ENCODE data around the gene SKAP1.

The SKAP1 gene

GRCh38 chr17:48104440-48104839 lies 325.6 kb downstream of the SKAP1 start:
- DNase-seq (ENCODE audit: low read depth) = no peak

- DNase-seq (ENCODE audit: low read depth) = peak; percentile 39
These were observed 327.0 kb downstream of the SKAP1 start for GRCh38 chr17:48102798-48103715.

GRCh38 chr17:48102043-48102750 lies 327.8 kb downstream of the SKAP1 start:
- no peak for DNase-seq (ENCODE audit: low read depth)

DNA sequence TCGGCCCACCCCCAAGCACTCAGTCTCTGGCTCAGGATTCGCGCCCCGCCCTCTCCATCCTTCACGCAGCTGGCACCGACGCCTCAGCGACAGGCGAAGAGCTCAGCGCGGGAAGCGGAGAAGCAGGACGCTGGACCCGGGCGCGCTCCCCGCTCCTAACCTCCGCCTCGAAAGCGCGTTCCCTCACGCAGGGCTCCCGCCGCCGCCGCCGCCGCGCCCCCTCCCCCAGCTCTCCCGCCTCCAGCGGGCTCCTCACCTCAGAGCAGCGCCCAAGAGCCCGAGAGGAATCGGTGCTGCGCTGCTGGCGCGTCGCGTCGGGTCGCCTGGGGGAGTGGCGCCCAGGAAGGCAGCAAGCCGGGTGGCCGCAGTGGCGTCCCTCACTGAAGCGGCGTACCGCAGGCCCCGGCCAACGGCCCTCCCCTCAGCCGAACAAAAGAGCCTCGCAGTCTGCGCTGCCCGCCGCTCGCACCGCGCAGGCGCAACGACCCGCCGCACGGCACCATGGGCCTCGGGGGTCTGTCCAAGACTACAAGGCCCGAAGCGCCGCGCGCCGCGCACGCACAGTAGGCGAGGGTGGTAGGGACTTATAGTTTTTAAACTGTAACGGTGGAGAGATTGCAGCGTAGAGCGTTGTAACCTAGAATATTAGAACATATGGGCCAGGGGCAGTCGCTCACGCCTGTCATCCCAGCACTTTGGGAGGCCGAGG lies 328.8 kb downstream of the SKAP1 start, which contains the start of gene CBX1:
TSS of gene CBX1 (minus strand) at position 467 of the 709 bp plus-strand sequence. CDS start 24,474 bp downstream, outside the sequence.
- DNase-seq (ENCODE audit: low read depth) = peak; percentile 92

DNA sequence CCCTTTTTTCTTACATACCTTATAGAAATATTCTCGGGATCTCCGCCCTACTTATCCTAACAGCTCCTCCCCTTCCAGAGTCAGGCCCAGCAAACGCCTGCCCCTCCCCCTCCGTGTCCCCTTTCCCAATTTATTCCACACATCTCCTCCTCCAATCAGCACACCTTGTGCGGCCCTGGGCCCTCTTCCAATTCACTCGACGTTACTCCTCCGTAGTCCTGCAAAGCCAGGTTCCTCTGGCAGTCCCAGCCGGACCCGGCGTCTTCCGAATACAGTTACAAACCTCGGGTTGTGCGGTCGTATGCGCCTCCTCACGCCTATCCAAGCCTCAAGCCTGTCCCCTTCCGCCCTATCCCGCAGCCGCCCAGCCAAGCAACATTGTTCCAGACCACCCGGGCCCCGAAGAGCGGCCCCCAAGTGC lies 329.4 kb downstream of the SKAP1 start:
- no peak for DNase-seq (ENCODE audit: low read depth)

GRCh38 chr17:48100160-48100559 lies 329.9 kb downstream of the SKAP1 start:
- DNase-seq (ENCODE audit: low read depth) = no peak

GRCh38 chr17:48095611-48096010 lies 334.4 kb downstream of the SKAP1 start:
- no peak for DNase-seq (ENCODE audit: low read depth)

DNA sequence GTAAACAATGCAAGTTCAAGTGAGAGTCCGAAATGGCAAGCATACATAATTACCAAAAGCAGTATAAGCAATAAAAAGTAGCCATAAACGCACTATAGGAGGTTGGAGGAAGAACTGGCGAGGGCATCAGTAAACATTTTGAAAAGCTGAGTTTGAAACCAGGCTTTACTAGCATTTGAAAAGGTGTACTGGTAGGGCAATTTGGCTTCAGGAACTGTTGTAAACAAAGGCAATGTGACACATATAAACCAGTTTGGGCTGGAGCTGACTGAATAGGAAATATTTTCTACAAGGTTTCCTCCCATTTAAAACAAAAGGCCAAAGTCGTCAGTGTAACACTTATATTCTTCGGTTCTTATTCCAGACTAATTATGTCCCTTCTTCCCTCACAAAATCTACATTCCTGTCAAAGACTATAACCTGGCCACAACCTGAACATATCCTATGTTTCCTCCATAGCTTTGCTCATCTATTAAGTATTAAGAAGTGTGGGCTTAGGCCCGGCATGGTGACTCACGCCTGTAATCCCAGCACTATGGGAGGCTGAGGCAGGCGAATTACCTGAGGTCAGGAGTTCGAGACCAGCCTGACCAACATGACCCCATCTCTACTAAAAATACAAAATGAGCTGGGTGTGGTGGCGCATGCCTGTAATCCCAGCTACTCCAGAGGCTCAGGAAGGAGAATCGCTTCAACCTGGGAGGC lies 336.5 kb downstream of the SKAP1 start:
- DNase-seq (ENCODE audit: low read depth) = no peak

DNA sequence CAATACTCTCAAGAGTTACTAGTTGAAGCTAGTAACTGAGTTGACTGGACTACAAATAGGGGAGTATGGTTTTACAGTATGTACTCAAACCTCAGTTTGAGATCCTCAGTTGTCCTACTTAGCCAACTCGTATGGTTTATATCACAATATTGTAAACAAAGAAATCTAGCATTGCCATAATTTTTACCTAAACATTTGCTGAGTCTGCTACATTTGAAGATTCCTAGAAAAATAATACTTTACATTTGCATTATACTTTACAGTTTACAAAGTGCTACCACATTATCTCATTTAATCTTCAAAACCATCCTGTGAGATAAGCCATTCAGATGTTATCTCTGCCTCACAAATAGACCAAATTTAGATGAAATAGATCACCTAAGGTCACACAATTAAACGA lies 345.1 kb downstream of the SKAP1 start:
- DNase-seq (ENCODE audit: low read depth) = no peak
